Measurements from ENCODE around the gene PIK3C2A. TPM values are rescaled to one million over a fixed set of nuclear protein-coding genes. Genes with fewer than 3 reads are reported as not detected.

The PIK3C2A gene
- total and polyA plus RNA-seq, 10 of the 15 experiments (the other 5 are each of a cell fraction or from before 2014, with no cell fraction given), result 1.6 to 20.6 (median 9.1) TPM

DNA sequence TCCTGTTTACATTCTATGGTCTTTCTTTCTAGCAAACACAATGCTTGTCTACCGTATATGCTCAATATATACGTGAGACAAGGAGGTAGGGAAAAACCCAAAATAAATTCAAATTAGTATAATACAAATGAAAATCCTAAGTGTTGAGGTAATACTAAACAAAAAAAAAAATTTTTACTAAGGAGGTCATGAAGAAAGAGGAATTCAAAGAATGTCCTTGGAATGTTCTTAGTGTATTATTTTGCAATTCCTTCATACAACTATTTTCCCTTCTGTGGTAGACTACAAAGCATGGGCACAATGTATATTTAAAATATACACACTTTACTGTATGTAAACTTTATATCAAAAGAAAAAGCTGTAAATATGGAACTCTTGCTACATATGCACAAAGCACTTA, 36.4 kb downstream of the PIK3C2A start:
- no peaks in the 10 kb centered on the region; the same call in 1 of the 2 replicates for H3K79me2 ChIP-seq (ENCODE audit: control insufficient read depth, insufficient read depth, low read length)
- CTCF ChIA-PET, result interaction anchor here (1.0 to 1.5 kb wide), 2 partner anchors 9 to 25 kb away, joined by 3 to 4 read pairs; no protein-coding TSS in a partner anchor
- TF ChIP-seq YY1 (IDR thresholded peaks at IDR 0.05; ENCODE audit: low read depth, low read length) (no peak), NFIC (IDR thresholded peaks at IDR 0.05; ENCODE audit: low read depth, low read length) (no peak), TCF7 (IDR thresholded peaks at IDR 0.05; ENCODE audit: borderline replicate concordance) (no peak), ESRRA (IDR thresholded peaks at IDR 0.05; ENCODE audit: low read length) (no peak), ZNF622 (IDR thresholded peaks at IDR 0.05) (no peak), RCOR1 (conservative IDR thresholded peaks at IDR 0.05; ENCODE audit: low read depth, low read length) (no peak), RUNX3 (IDR thresholded peaks at IDR 0.05; ENCODE audit: low read length) (no peak), GABPA (IDR thresholded peaks at IDR 0.05; ENCODE audit: low read depth) (no peak), NR2C2 (IDR thresholded peaks at IDR 0.05; ENCODE audit: borderline replicate concordance, control insufficient read depth, insufficient read length, low read depth) (no peak), DPF2 (IDR thresholded peaks at IDR 0.05) (no peak), ZNF207 (IDR thresholded peaks at IDR 0.05; ENCODE audit: borderline replicate concordance) (no peak), CHD1 (IDR thresholded peaks at IDR 0.05; ENCODE audit: low read depth, low read length) (no peak), FOXK2 (IDR thresholded peaks at IDR 0.05) (no peak)
- TF ChIP-seq, protein P1, sequence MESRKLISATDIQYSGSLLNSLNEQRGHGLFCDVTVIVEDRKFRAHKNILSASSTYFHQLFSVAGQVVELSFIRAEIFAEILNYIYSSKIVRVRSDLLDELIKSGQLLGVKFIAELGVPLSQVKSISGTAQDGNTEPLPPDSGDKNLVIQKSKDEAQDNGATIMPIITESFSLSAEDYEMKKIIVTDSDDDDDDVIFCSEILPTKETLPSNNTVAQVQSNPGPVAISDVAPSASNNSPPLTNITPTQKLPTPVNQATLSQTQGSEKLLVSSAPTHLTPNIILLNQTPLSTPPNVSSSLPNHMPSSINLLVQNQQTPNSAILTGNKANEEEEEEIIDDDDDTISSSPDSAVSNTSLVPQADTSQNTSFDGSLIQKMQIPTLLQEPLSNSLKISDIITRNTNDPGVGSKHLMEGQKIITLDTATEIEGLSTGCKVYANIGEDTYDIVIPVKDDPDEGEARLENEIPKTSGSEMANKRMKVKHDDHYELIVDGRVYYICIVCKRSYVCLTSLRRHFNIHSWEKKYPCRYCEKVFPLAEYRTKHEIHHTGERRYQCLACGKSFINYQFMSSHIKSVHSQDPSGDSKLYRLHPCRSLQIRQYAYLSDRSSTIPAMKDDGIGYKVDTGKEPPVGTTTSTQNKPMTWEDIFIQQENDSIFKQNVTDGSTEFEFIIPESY (IDR thresholded peaks at IDR 0.05), result no peak
- TF ChIP-seq, protein P2, sequence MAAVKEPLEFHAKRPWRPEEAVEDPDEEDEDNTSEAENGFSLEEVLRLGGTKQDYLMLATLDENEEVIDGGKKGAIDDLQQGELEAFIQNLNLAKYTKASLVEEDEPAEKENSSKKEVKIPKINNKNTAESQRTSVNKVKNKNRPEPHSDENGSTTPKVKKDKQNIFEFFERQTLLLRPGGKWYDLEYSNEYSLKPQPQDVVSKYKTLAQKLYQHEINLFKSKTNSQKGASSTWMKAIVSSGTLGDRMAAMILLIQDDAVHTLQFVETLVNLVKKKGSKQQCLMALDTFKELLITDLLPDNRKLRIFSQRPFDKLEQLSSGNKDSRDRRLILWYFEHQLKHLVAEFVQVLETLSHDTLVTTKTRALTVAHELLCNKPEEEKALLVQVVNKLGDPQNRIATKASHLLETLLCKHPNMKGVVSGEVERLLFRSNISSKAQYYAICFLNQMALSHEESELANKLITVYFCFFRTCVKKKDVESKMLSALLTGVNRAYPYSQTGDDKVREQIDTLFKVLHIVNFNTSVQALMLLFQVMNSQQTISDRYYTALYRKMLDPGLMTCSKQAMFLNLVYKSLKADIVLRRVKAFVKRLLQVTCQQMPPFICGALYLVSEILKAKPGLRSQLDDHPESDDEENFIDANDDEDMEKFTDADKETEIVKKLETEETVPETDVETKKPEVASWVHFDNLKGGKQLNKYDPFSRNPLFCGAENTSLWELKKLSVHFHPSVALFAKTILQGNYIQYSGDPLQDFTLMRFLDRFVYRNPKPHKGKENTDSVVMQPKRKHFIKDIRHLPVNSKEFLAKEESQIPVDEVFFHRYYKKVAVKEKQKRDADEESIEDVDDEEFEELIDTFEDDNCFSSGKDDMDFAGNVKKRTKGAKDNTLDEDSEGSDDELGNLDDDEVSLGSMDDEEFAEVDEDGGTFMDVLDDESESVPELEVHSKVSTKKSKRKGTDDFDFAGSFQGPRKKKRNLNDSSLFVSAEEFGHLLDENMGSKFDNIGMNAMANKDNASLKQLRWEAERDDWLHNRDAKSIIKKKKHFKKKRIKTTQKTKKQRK (IDR thresholded peaks at IDR 0.05; ENCODE audit: low read depth, low read length), result no peak
- TF ChIP-seq, protein P3, sequence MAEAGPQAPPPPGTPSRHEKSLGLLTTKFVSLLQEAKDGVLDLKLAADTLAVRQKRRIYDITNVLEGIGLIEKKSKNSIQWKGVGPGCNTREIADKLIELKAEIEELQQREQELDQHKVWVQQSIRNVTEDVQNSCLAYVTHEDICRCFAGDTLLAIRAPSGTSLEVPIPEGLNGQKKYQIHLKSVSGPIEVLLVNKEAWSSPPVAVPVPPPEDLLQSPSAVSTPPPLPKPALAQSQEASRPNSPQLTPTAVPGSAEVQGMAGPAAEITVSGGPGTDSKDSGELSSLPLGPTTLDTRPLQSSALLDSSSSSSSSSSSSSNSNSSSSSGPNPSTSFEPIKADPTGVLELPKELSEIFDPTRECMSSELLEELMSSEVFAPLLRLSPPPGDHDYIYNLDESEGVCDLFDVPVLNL (IDR thresholded peaks at IDR 0.05; ENCODE audit: low read depth, low read length), result no peak
- in situ Hi-C loops (cut with MboI) (no loop called here), intact Hi-C loops (cut with micrococcal nuclease; ENCODE audit: unreplicated experiment) (no loop called here)
- H2AFZ ChIP-seq (ENCODE audit: control insufficient read depth, low read depth, low read length), result no peak overlapping the region
- ATAC-seq, result no peak
- H3K27me3 ChIP-seq (replicated peaks in 1 of 2; ENCODE audit: control insufficient read depth in 2 of 2, insufficient read depth in 2 of 2, low read length in 1 of 2), result no peaks in the 10 kb centered on the region
- POLR2A ChIA-PET, result interaction anchor here (1.0 kb wide), 1 partner anchor 8 kb away, joined by 3 read pairs; no protein-coding TSS in a partner anchor
- no peak overlapping the region for H3K4me2 ChIP-seq (ENCODE audit: control insufficient read depth, insufficient read depth)
- H3K4me3 ChIP-seq, result no peak overlapping the region
- H3K36me3 ChIP-seq (ENCODE audit: control insufficient read depth in 2 of 2, insufficient read depth in 2 of 2, low read length in 1 of 2), result no peaks in the 10 kb centered on the region
- H4K20me1 ChIP-seq (ENCODE audit: control insufficient read depth, insufficient read depth), result no peaks in the 10 kb centered on the region
- H3K27ac ChIP-seq (ENCODE audit: control insufficient read depth, insufficient read depth), result no peak overlapping the region
- BruUV-seq (replicated peaks), result no TSS peak
- FAIRE-seq, result no peak
- 67% methylated on average over 2 of the region's 2 CpGs for WGBS (ENCODE audit: insufficient coverage, insufficient replicate concordance, low lambda C conversion rate, missing lambda C conversion rate)
- no peaks in the 10 kb centered on the region for H3K4me1 ChIP-seq (ENCODE audit: control insufficient read depth, insufficient read depth, low read length)
- H3K9ac ChIP-seq (ENCODE audit: control insufficient read depth, insufficient read depth, low read length), result no peak overlapping the region
- RAD21 ChIA-PET (ENCODE audit: unreplicated experiment), result no interaction called here
- no peak for DNase-seq (ENCODE audit: low read depth, low spot score)
- H3K9me3 ChIP-seq (replicated peaks; ENCODE audit: control insufficient read depth, insufficient read depth, low read length), result no peaks in the 10 kb centered on the region
- SMC1A ChIA-PET (ENCODE audit: uncharacterized antibody, unreplicated experiment), result interaction anchor here (1.2 kb wide), 1 partner anchor 17 kb away, joined by 3 read pairs; no protein-coding TSS in a partner anchor

All from GM12878 (cell line).